Peyer's patch (tissue), 4 donors: ENCODE data around the gene UBE2H.

Experiments used
- POLR2A ChIP-seq, 2 donors: fragments of 450-650 bp; IDR thresholded peaks; one replicate each; pipeline ENCODE4 v1.5.1; 2017; ENCODE audit warnings: antibody characterized with exemption in 2 of 2, mild to moderate bottlenecking in 2 of 2, moderate library complexity in 2 of 2
- TF ChIP-seq, protein P1 (sequence below), 6 experiments: fragments of 450-650 bp in 4 of 6; fragments of 200-600 bp in 2 of 6; sonication (generic) in 1 of 6; IDR thresholded peaks; one replicate each; pipeline ENCODE4 v1.5.1; 2017 to 2019; ENCODE audit warnings: antibody characterized with exemption in 6 of 6, mild to moderate bottlenecking in 3 of 6, moderate library complexity in 1 of 6

DNA sequence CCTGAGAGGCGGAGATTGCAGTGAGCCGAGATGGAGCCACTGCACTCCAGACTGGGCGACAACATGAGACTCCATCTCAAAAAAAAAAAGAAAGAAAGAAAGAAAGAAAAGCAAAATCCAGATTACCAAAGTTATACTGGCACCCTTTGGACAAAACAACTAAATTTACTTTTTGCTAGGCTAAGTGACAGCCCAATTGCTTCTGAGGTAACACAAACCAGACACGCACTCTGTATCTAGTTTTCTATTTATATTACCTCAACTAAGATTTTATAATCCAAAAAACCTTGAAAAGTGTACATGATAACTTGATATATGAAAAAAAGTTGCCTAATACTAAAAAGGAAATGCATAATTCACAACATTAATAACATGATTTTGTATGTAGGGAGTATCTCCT, 12.9 kb downstream of the UBE2H start:
- TF ChIP-seq, protein P1, sequence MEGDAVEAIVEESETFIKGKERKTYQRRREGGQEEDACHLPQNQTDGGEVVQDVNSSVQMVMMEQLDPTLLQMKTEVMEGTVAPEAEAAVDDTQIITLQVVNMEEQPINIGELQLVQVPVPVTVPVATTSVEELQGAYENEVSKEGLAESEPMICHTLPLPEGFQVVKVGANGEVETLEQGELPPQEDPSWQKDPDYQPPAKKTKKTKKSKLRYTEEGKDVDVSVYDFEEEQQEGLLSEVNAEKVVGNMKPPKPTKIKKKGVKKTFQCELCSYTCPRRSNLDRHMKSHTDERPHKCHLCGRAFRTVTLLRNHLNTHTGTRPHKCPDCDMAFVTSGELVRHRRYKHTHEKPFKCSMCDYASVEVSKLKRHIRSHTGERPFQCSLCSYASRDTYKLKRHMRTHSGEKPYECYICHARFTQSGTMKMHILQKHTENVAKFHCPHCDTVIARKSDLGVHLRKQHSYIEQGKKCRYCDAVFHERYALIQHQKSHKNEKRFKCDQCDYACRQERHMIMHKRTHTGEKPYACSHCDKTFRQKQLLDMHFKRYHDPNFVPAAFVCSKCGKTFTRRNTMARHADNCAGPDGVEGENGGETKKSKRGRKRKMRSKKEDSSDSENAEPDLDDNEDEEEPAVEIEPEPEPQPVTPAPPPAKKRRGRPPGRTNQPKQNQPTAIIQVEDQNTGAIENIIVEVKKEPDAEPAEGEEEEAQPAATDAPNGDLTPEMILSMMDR (IDR thresholded peaks at IDR 0.05): no peak
- no peak for TF ChIP-seq POLR2A (IDR thresholded peaks at IDR 0.05)
